ENCODE results near the gene ZNF175. TPM values are rescaled to one million over a fixed set of nuclear protein-coding genes. Genes with fewer than 3 reads are reported as not detected.

Gene ZNF175
- total RNA-seq, 2 experiments from 2014 or later: 6.6 to 8.0 TPM

GRCh38 chr19:51546650-51547396, 24.3 kb upstream of the ZNF175 start:
- ATAC-seq (peak; percentile 76), DNase-seq (peak; percentile 51)
- intact Hi-C loops (cut with micrococcal nuclease): no loop called here
- TF ChIP-seq, protein P1, sequence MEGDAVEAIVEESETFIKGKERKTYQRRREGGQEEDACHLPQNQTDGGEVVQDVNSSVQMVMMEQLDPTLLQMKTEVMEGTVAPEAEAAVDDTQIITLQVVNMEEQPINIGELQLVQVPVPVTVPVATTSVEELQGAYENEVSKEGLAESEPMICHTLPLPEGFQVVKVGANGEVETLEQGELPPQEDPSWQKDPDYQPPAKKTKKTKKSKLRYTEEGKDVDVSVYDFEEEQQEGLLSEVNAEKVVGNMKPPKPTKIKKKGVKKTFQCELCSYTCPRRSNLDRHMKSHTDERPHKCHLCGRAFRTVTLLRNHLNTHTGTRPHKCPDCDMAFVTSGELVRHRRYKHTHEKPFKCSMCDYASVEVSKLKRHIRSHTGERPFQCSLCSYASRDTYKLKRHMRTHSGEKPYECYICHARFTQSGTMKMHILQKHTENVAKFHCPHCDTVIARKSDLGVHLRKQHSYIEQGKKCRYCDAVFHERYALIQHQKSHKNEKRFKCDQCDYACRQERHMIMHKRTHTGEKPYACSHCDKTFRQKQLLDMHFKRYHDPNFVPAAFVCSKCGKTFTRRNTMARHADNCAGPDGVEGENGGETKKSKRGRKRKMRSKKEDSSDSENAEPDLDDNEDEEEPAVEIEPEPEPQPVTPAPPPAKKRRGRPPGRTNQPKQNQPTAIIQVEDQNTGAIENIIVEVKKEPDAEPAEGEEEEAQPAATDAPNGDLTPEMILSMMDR (IDR thresholded peaks at IDR 0.05): no peak
- no peaks in the 10 kb centered on the region for H3K9me3 Mint-ChIP-seq
- no peaks in the 10 kb centered on the region for H3K36me3 Mint-ChIP-seq (ENCODE audit: low read depth)
- H3K4me3 Mint-ChIP-seq: no peak overlapping the region
- H3K4me1 Mint-ChIP-seq (ENCODE audit: low read depth): peaks cover 18% of the 10 kb centered on the region
- peaks cover 42% of the 10 kb centered on the region for H3K27me3 Mint-ChIP-seq
- POLR2A ChIA-PET: interaction anchor here (0.7 kb wide), 1 partner anchor 198 kb away, joined by 3 read pairs; no protein-coding TSS in a partner anchor
- CTCF ChIA-PET: interaction anchor here (1.4 to 2.7 kb wide), 2 partner anchors 31 to 74 kb away, joined by 3 to 8 read pairs; no protein-coding TSS in a partner anchor
- H3K27ac Mint-ChIP-seq: no peak overlapping the region

- DNase-seq (no peak), ATAC-seq (no peak)
- Mint-ChIP-seq H3K4me1 (ENCODE audit: low read depth) (peaks cover 21% of the 10 kb centered on the region), H3K4me3 (no peak overlapping the region), H3K27ac (no peak overlapping the region), H3K9me3 (no peaks in the 10 kb centered on the region), H3K36me3 (ENCODE audit: low read depth) (no peaks in the 10 kb centered on the region), H3K27me3 (peaks cover 43% of the 10 kb centered on the region)
- ChIA-PET POLR2A (interaction anchor here (0.7 kb wide), 1 partner anchor 198 kb away, joined by 3 read pairs; no protein-coding TSS in a partner anchor), CTCF (interaction anchor here (1.2 to 2.7 kb wide), 3 partner anchors 32 to 126 kb away, joined by 3 to 8 read pairs (median 4); no protein-coding TSS in a partner anchor)
- intact Hi-C loops (cut with micrococcal nuclease): no loop called here
- TF ChIP-seq, protein P1 (IDR thresholded peaks at IDR 0.05): no peak
These were observed 23.5 kb upstream of the ZNF175 start for GRCh38 chr19:51547397-51548212.

DNA sequence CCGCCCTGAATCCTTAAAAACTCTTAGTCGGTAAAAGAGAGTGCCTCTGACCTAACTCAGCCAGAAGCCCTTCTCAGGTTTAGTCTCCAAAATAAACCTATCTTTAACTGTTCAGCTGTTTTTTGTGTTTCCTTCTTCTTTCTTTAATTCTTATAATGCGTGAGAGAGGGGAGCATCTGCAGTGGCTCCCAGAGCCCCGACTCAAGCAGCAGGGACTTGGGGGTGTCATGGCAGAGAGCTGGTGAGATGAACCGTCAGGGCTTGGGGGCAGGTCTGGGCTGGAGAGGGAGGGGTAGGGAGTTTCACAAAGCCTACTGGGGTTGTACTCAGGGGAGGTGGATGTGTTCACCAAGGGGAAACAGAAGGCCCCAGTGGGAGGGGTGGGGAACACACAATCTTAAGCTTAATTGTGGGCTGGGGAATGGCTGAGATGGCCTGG, 22.9 kb upstream of the ZNF175 start:
- intact Hi-C loops (cut with micrococcal nuclease): no loop called here
- no peak overlapping the region for H3K4me3 Mint-ChIP-seq
- POLR2A ChIA-PET: no interaction called here
- peaks cover 46% of the 10 kb centered on the region for H3K27me3 Mint-ChIP-seq
- H3K27ac Mint-ChIP-seq: no peak overlapping the region
- H3K4me1 Mint-ChIP-seq (ENCODE audit: low read depth): peaks cover 21% of the 10 kb centered on the region
- ATAC-seq: no peak
- H3K36me3 Mint-ChIP-seq (ENCODE audit: low read depth): no peaks in the 10 kb centered on the region
- CTCF ChIA-PET: interaction anchor here (0.9 to 2.7 kb wide), 4 partner anchors 9 to 127 kb away, joined by 3 to 8 read pairs (median 4); no protein-coding TSS in a partner anchor
- no peaks in the 10 kb centered on the region for H3K9me3 Mint-ChIP-seq
- no peak for DNase-seq
- TF ChIP-seq, protein P1 (IDR thresholded peaks at IDR 0.05): no peak

DNA sequence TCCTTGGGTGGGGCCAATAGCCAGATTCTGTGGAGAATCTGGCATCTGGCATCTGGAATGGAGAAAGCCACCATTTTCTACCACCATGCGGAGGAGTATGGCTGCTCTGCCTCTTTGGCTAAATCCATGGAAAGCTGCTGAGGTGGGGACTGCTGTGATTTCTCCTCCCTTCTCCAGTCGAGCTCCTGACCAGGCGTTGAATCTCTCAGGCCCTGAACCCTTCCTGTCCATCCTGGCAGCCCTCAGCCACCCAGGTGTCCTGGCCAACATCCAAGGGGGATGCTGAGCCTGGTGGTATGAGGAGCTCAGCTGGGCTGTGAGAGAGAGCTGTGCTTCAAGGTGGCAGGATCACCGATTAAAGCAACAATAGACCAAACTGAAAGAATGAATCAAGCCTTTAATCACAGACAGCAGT, 22.2 kb upstream of the ZNF175 start:
- H3K36me3 Mint-ChIP-seq (ENCODE audit: low read depth): no peaks in the 10 kb centered on the region
- no peaks in the 10 kb centered on the region for H3K9me3 Mint-ChIP-seq
- no peak overlapping the region for H3K4me3 Mint-ChIP-seq
- no peak for ATAC-seq
- peaks cover 50% of the 10 kb centered on the region for H3K27me3 Mint-ChIP-seq
- CTCF ChIA-PET: interaction anchor here (0.9 to 1.3 kb wide), 3 partner anchors 10 to 128 kb away, joined by 3 to 4 read pairs (median 3); no protein-coding TSS in a partner anchor
- no peak for DNase-seq
- intact Hi-C loops (cut with micrococcal nuclease): no loop called here
- H3K4me1 Mint-ChIP-seq (ENCODE audit: low read depth): peaks cover 21% of the 10 kb centered on the region
- TF ChIP-seq, protein P1 (IDR thresholded peaks at IDR 0.05): no peak
- POLR2A ChIA-PET: no interaction called here
- no peak overlapping the region for H3K27ac Mint-ChIP-seq
